Astrocyte (in vitro differentiated cells and primary cell): Measurements from ENCODE around the gene RTN1. TPM values are rescaled to one million over a fixed set of nuclear protein-coding genes. Genes with fewer than 3 reads are reported as not detected.
A peak's percentile ranks its signal among the peaks of the same experiment; 100 is the strongest.

Experiments
- DNase-seq: peaks from one replicate; pipeline ENCODE4 v3.0.0-alpha.2; 2010; ENCODE audit warnings: low read depth
- FAIRE-seq: peaks from 2 replicates; lab custom pipeline; 2011; peaks lifted over from hg19 to GRCh38; lab: Jason Lieb, UNC
- H2AFZ ChIP-seq: 2 replicates; pipeline ENCODE4 v1.6.0; 2012; ENCODE audit warnings: low read depth, low read length, inconsistent platforms
- H3K27ac ChIP-seq: 2 replicates; pipeline ENCODE4 v1.5.1; 2011; ENCODE audit warnings: low read depth, low read length, inconsistent platforms
- H3K27me3 ChIP-seq: 2 replicates; pipeline ENCODE4 v1.6.0; 2011; ENCODE audit warnings: low read length, inconsistent platforms; ENCODE audit not compliant: insufficient read depth
- H3K36me3 ChIP-seq: 2 replicates; pipeline ENCODE4 v1.5.1; 2011; ENCODE audit warnings: low read length, inconsistent platforms; ENCODE audit not compliant: insufficient read depth
- H3K4me1 ChIP-seq: 2 replicates; pipeline ENCODE4 v1.5.1; 2011; ENCODE audit warnings: low read length, inconsistent platforms; ENCODE audit not compliant: insufficient read depth
- H3K4me2 ChIP-seq: 2 replicates; pipeline ENCODE4 v1.6.0; 2012; ENCODE audit warnings: low read length, inconsistent platforms
- H3K4me3 ChIP-seq: 2 replicates; pipeline ENCODE4 v1.5.1; 2011; ENCODE audit warnings: low read depth, mild to moderate bottlenecking, low read length, inconsistent platforms; ENCODE audit not compliant: insufficient read depth
- H3K79me2 ChIP-seq: 2 replicates; pipeline ENCODE4 v1.6.0; 2012; ENCODE audit warnings: mild to moderate bottlenecking, low read length, inconsistent platforms; ENCODE audit not compliant: insufficient read depth
- H3K9ac ChIP-seq: 2 replicates; pipeline ENCODE4 v1.6.0; 2012; ENCODE audit warnings: mild to moderate bottlenecking, low read length, inconsistent platforms
- H3K9me3 ChIP-seq: 2 replicates; pipeline ENCODE4 v1.5.1; 2012; ENCODE audit warnings: low read depth, mild to moderate bottlenecking, low read length, inconsistent platforms; ENCODE audit not compliant: insufficient read depth
- H4K20me1 ChIP-seq: 2 replicates; pipeline ENCODE4 v1.6.0; 2012; ENCODE audit warnings: low read length, inconsistent platforms; ENCODE audit not compliant: insufficient read depth
- H3K27ac Mint-ChIP-seq: one replicate; pipeline ENCODE4 v1.8.0; 2021; ENCODE audit warnings: mild to moderate bottlenecking, mixed read lengths; ENCODE audit not compliant: unreplicated experiment
- H3K27me3 Mint-ChIP-seq: one replicate; pipeline ENCODE4 v1.8.0; 2021; ENCODE audit warnings: low read depth, mixed read lengths; ENCODE audit not compliant: unreplicated experiment
- H3K36me3 Mint-ChIP-seq: one replicate; pipeline ENCODE4 v1.8.0; 2021; ENCODE audit warnings: low read depth, mixed read lengths; ENCODE audit not compliant: unreplicated experiment
- H3K4me1 Mint-ChIP-seq: one replicate; pipeline ENCODE4 v1.8.0; 2021; ENCODE audit warnings: low read depth, mixed read lengths; ENCODE audit not compliant: unreplicated experiment
- H3K4me3 Mint-ChIP-seq: one replicate; pipeline ENCODE4 v1.8.0; 2021; ENCODE audit warnings: mild to moderate bottlenecking, moderate library complexity, mixed read lengths; ENCODE audit not compliant: unreplicated experiment
- H3K9me3 Mint-ChIP-seq: one replicate; pipeline ENCODE4 v1.8.0; 2021; ENCODE audit warnings: mild to moderate bottlenecking, mixed read lengths; ENCODE audit not compliant: unreplicated experiment
- CTCF ChIP-seq: IDR thresholded peaks from 2 replicates; pipeline ENCODE4 v1.5.1; 2011; ENCODE audit warnings: low read depth, mild to moderate bottlenecking, inconsistent platforms, low read length, moderate library complexity; ENCODE audit not compliant: insufficient read depth
- EZH2 ChIP-seq: IDR thresholded peaks from 2 replicates; pipeline ENCODE4 v1.6.1; 2012; ENCODE audit warnings: mild to moderate bottlenecking, low read length, inconsistent platforms; ENCODE audit not compliant: insufficient read depth
- total RNA-seq: library from RNA; stranded (reverse); gene quantifications from 2 replicates; pipeline ENCODE4 v1.2.1, GENCODE V29; 2021

The RTN1 gene
- total RNA-seq, 1 donor from 2014 or later = 1.2 TPM

DNA sequence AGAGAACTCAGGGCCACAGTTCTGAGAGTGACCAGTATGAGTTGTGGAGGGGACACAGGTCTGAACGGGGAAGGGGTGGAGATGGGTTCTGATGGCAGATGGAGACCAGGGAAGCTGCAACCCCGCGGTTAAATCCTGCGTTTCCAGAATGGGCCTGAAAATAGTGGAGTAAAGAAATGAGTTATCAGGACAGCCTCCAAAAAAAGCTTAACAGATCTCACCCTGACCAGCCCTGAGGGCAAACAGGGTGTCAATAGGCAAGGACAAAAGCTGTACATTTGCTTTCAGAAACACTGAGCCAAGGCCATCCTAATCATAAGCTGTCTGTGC, 555 bp upstream of the RTN1 start:
- FAIRE-seq (no peak), DNase-seq (no peak)
- Mint-ChIP-seq H3K4me3 (peak overlapping the region; percentile 95), H3K27me3 (peaks cover 34% of the 10 kb centered on the region), H3K9me3 (no peaks in the 10 kb centered on the region), H3K36me3 (no peaks in the 10 kb centered on the region), H3K27ac (no peak overlapping the region), H3K4me1 (no peaks in the 10 kb centered on the region)
- no peaks in the 10 kb centered on the region for H3K79me2 ChIP-seq
- TF ChIP-seq EZH2 = no peak
- no peak for TF ChIP-seq CTCF
- peak overlapping the region; percentile 63 for H3K4me3 ChIP-seq
- peaks cover 7% of the 10 kb centered on the region for H3K4me1 ChIP-seq
- peaks cover 18% of the 10 kb centered on the region for H3K27me3 ChIP-seq
- H3K27ac ChIP-seq = no peak overlapping the region
- H3K9ac ChIP-seq = peak overlapping the region; percentile 10
- H2AFZ ChIP-seq = peak overlapping the region; percentile 88
- H4K20me1 ChIP-seq = no peaks in the 10 kb centered on the region
- no peaks in the 10 kb centered on the region for H3K9me3 ChIP-seq
- H3K36me3 ChIP-seq = no peaks in the 10 kb centered on the region
- H3K4me2 ChIP-seq = peak overlapping the region; percentile 87

GRCh38 chr14:59869381-59870255, 958 bp downstream of the RTN1 start:
- no peaks in the 10 kb centered on the region for H3K79me2 ChIP-seq
- no peak overlapping the region for H3K27ac Mint-ChIP-seq
- H3K36me3 Mint-ChIP-seq = no peaks in the 10 kb centered on the region
- no peaks in the 10 kb centered on the region for H3K9me3 Mint-ChIP-seq
- peak overlapping the region; percentile 88 for H2AFZ ChIP-seq
- TF ChIP-seq EZH2 (peak; percentile 27), CTCF (no peak)
- peaks cover 34% of the 10 kb centered on the region for H3K27me3 Mint-ChIP-seq
- peak overlapping the region; percentile 87 for H3K4me2 ChIP-seq
- DNase-seq (no peak), FAIRE-seq (no peak)
- no peak overlapping the region for H3K27ac ChIP-seq
- H3K4me1 Mint-ChIP-seq = no peaks in the 10 kb centered on the region
- H3K4me1 ChIP-seq = peaks cover 7% of the 10 kb centered on the region
- no peaks in the 10 kb centered on the region for H3K9me3 ChIP-seq
- H3K4me3 ChIP-seq = peak overlapping the region; percentile 63
- no peak overlapping the region for H3K9ac ChIP-seq
- peak overlapping the region; percentile 81 for H3K4me3 Mint-ChIP-seq
- H4K20me1 ChIP-seq = no peaks in the 10 kb centered on the region
- peaks cover 18% of the 10 kb centered on the region for H3K27me3 ChIP-seq
- no peaks in the 10 kb centered on the region for H3K36me3 ChIP-seq

GRCh38 chr14:59868021-59868420, 2.6 kb downstream of the RTN1 start:
- H3K36me3 ChIP-seq = no peaks in the 10 kb centered on the region
- no peak overlapping the region for H3K4me2 ChIP-seq
- no peak overlapping the region for H3K9ac ChIP-seq
- Mint-ChIP-seq H3K4me3 (no peak overlapping the region), H3K27me3 (peaks cover 26% of the 10 kb centered on the region), H3K9me3 (no peaks in the 10 kb centered on the region), H3K4me1 (no peaks in the 10 kb centered on the region), H3K27ac (no peak overlapping the region), H3K36me3 (no peaks in the 10 kb centered on the region)
- peaks cover 7% of the 10 kb centered on the region for H3K4me1 ChIP-seq
- no peak overlapping the region for H3K4me3 ChIP-seq
- peaks cover 18% of the 10 kb centered on the region for H3K27me3 ChIP-seq
- no peaks in the 10 kb centered on the region for H3K9me3 ChIP-seq
- H3K79me2 ChIP-seq = no peaks in the 10 kb centered on the region
- no peak overlapping the region for H2AFZ ChIP-seq
- FAIRE-seq (no peak), DNase-seq (no peak)
- H4K20me1 ChIP-seq = no peaks in the 10 kb centered on the region
- no peak for TF ChIP-seq CTCF
- TF ChIP-seq EZH2 = no peak
- H3K27ac ChIP-seq = no peak overlapping the region
